HEK293 (cell line): ENCODE data around the gene AGO1.

Source experiments
- GLI4 ChIP-seq: fragments of 450-650 bp; formaldehyde crosslinking; IDR thresholded peaks from 2 replicates; pipeline ENCODE4 v1.5.1; 2016; ENCODE audit warnings: missing biosample characterization, missing genetic modification characterization
- HOXA7 ChIP-seq: sonication (generic); formaldehyde crosslinking; IDR thresholded peaks from 2 replicates; pipeline ENCODE4 v1.8.1; 2022; ENCODE audit warnings: missing genetic modification reagents, borderline replicate concordance
- MEIS1 ChIP-seq: sonication (generic); formaldehyde crosslinking; IDR thresholded peaks from 2 replicates; pipeline ENCODE4 v1.8.1; 2022; ENCODE audit warnings: missing genetic modification reagents, mild to moderate bottlenecking, borderline replicate concordance
- MYNN ChIP-seq: fragments of 450-650 bp; formaldehyde crosslinking; IDR thresholded peaks from 2 replicates; pipeline ENCODE4 v1.5.1; 2016; ENCODE audit warnings: missing biosample characterization, missing genetic modification characterization, borderline replicate concordance
- REPIN1 ChIP-seq: fragments of 450-650 bp; formaldehyde crosslinking; IDR thresholded peaks from 2 replicates; pipeline ENCODE4 v1.5.1; 2017; ENCODE audit warnings: missing biosample characterization, missing genetic modification characterization, low read depth
- SP7 ChIP-seq: fragments of 450-650 bp; formaldehyde crosslinking; IDR thresholded peaks from 2 replicates; pipeline ENCODE4 v1.5.1; 2016; ENCODE audit warnings: missing biosample characterization, missing genetic modification characterization
- WT1 ChIP-seq: fragments of 450-650 bp; formaldehyde crosslinking; IDR thresholded peaks from 2 replicates; pipeline ENCODE4 v1.5.1; 2016; ENCODE audit warnings: missing biosample characterization, missing genetic modification characterization
- ZBTB1 ChIP-seq: fragments of 450-650 bp; formaldehyde crosslinking; IDR thresholded peaks from 2 replicates; pipeline ENCODE4 v1.5.1; 2016; ENCODE audit warnings: missing biosample characterization, missing genetic modification characterization
- ZBTB8A ChIP-seq: fragments of 450-650 bp; formaldehyde crosslinking; IDR thresholded peaks from 2 replicates; pipeline ENCODE4 v1.5.1; 2016; ENCODE audit warnings: missing biosample characterization, missing genetic modification characterization
- ZFHX2 ChIP-seq: fragments of 450-650 bp; formaldehyde crosslinking; conservative IDR thresholded peaks from 2 replicates; pipeline ENCODE4 v1.5.1; 2016; ENCODE audit warnings: missing biosample characterization, missing genetic modification characterization
- ZFP41 ChIP-seq: fragments of 450-650 bp; formaldehyde crosslinking; IDR thresholded peaks from 2 replicates; pipeline ENCODE4 v1.5.1; 2016; ENCODE audit warnings: missing biosample characterization, missing genetic modification characterization, borderline replicate concordance
- ZNF184 ChIP-seq: fragments of 450-650 bp; IDR thresholded peaks from 2 replicates; pipeline ENCODE4 v1.5.1; 2018; ENCODE audit warnings: missing biosample characterization, mild to moderate bottlenecking, missing genetic modification characterization
- ZNF23 ChIP-seq: fragments of 450-650 bp; formaldehyde crosslinking; IDR thresholded peaks from 2 replicates; pipeline ENCODE4 v1.5.1; 2016; ENCODE audit warnings: missing biosample characterization, missing genetic modification characterization, borderline replicate concordance
- ZNF335 ChIP-seq: fragments of 450-650 bp; formaldehyde crosslinking; conservative IDR thresholded peaks from 2 replicates; pipeline ENCODE4 v1.5.1; 2016; ENCODE audit warnings: missing biosample characterization, missing genetic modification characterization
- ZNF350 ChIP-seq: fragments of 450-650 bp; formaldehyde crosslinking; IDR thresholded peaks from 2 replicates; pipeline ENCODE4 v1.5.0; 2017; ENCODE audit warnings: missing biosample characterization, mild to moderate bottlenecking, missing genetic modification characterization
- ZNF366 ChIP-seq: fragments of 450-650 bp; formaldehyde crosslinking; conservative IDR thresholded peaks from 2 replicates; pipeline ENCODE4 v1.5.1; 2016; ENCODE audit warnings: missing biosample characterization, missing genetic modification characterization
- ZNF426 ChIP-seq: fragments of 450-650 bp; formaldehyde crosslinking; IDR thresholded peaks from 2 replicates; pipeline ENCODE4 v1.5.1; 2017; ENCODE audit warnings: missing biosample characterization, missing genetic modification characterization, mild to moderate bottlenecking, inconsistent platforms, moderate library complexity
- ZNF600 ChIP-seq: fragments of 450-650 bp; formaldehyde crosslinking; IDR thresholded peaks from 2 replicates; pipeline ENCODE4 v1.5.1; 2016; ENCODE audit warnings: missing biosample characterization, missing genetic modification characterization
- ZNF610 ChIP-seq: fragments of 450-650 bp; formaldehyde crosslinking; IDR thresholded peaks from 2 replicates; pipeline ENCODE4 v1.5.1; 2016; ENCODE audit warnings: missing biosample characterization, missing genetic modification characterization, borderline replicate concordance
- ZSCAN30 ChIP-seq: fragments of 450-650 bp; IDR thresholded peaks from 2 replicates; pipeline ENCODE4 v1.5.1; 2018; ENCODE audit warnings: missing biosample characterization, mild to moderate bottlenecking, missing genetic modification characterization, moderate library complexity
- TF ChIP-seq, protein P1 (sequence below): fragments of 450-650 bp; formaldehyde crosslinking; IDR thresholded peaks from 2 replicates; pipeline ENCODE4 v1.5.1; 2016; ENCODE audit warnings: missing biosample characterization, missing genetic modification characterization
- TF ChIP-seq, protein P2 (sequence below): fragments of 450-650 bp; formaldehyde crosslinking; IDR thresholded peaks from 2 replicates; pipeline ENCODE4 v1.5.1; 2016; ENCODE audit warnings: missing biosample characterization, missing genetic modification characterization
- TF ChIP-seq, protein P3 (sequence below): fragments of 450-650 bp; formaldehyde crosslinking; IDR thresholded peaks from 2 replicates; pipeline ENCODE4 v1.5.1; 2016; ENCODE audit warnings: missing biosample characterization, missing genetic modification characterization
- TF ChIP-seq, protein P4 (sequence below): fragments of 450-650 bp; formaldehyde crosslinking; IDR thresholded peaks from 2 replicates; pipeline ENCODE4 v1.5.1; 2016; ENCODE audit warnings: missing biosample characterization, missing genetic modification characterization, borderline replicate concordance
- TF ChIP-seq, protein P5 (sequence below): fragments of 450-650 bp; formaldehyde crosslinking; IDR thresholded peaks from 2 replicates; pipeline ENCODE4 v1.5.1; 2017; ENCODE audit warnings: missing biosample characterization, missing genetic modification characterization
- TF ChIP-seq, protein P6 (sequence below): fragments of 450-650 bp; formaldehyde crosslinking; IDR thresholded peaks from 2 replicates; pipeline ENCODE4; 2016; ENCODE audit warnings: missing biosample characterization, missing genetic modification characterization

AGO1 gene

DNA sequence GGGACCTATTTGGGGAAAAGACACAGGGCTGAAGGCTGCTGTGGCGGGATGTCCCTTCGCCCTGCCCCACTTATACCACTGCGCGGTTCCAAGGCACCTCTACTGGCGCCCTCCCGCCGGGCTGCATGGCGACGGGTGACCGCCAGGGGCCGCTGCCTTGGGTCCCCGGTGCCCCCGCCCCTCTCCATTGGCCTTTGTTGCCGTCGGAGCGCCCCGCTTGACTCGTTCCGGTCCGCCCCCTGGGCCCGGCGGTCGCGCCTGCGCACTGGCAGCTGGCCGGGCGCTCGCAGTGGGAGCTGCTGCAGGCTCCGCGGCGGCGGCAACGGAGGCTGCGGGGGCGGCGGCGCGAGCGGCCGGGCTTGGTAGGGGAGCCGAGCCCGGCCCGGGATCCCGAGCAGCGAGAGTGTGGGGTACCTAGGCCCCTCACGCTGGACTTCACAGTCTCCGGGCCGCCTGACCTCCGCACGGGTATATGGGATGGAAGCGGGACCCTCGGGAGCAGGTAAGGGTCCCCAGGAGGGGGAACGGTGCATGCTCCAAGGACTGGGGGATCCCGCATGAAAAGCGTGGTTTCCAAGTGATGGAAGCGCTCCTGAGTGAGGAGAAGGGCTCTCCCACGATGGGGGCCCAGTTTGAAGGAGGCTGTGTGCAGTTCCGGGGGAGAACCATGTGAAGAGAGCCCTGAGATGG lies at the start of gene AGO1 (continued):
- TF ChIP-seq, protein P1, sequence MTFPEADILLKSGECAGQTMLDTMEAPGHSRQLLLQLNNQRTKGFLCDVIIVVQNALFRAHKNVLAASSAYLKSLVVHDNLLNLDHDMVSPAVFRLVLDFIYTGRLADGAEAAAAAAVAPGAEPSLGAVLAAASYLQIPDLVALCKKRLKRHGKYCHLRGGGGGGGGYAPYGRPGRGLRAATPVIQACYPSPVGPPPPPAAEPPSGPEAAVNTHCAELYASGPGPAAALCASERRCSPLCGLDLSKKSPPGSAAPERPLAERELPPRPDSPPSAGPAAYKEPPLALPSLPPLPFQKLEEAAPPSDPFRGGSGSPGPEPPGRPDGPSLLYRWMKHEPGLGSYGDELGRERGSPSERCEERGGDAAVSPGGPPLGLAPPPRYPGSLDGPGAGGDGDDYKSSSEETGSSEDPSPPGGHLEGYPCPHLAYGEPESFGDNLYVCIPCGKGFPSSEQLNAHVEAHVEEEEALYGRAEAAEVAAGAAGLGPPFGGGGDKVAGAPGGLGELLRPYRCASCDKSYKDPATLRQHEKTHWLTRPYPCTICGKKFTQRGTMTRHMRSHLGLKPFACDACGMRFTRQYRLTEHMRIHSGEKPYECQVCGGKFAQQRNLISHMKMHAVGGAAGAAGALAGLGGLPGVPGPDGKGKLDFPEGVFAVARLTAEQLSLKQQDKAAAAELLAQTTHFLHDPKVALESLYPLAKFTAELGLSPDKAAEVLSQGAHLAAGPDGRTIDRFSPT (tag by site-specific recombination): no peak
- TF ChIP-seq ZBTB8A (peak; percentile 44), ZFP41 (no peak), ZNF23 (tag by site-specific recombination) (no peak), ZNF600 (tag by site-specific recombination) (no peak), ZBTB1 (tag by site-specific recombination) (no peak), WT1 (tag by site-specific recombination) (no peak), ZNF610 (tag by site-specific recombination) (peak; percentile 78; the same call in 1 of the 2 replicates), ZNF366 (tag by site-specific recombination) (no peak), ZNF426 (tag by site-specific recombination) (no peak), MYNN (no peak), ZNF184 (0 out of 2 replicates have a peak, but pooled peaks have one; percentile 51), ZSCAN30 (tag by site-specific recombination) (peak; percentile 63), REPIN1 (tag by site-specific recombination) (no peak), ZFHX2 (tag by site-specific recombination) (no peak), SP7 (tag by site-specific recombination) (peak; percentile 55), ZNF350 (tag by site-specific recombination) (no peak), ZNF335 (tag by site-specific recombination) (no peak), HOXA7 (CRISPR knock-in tag) (no peak), GLI4 (tag by site-specific recombination) (no peak), MEIS1 (CRISPR knock-in tag) (no peak)
- TF ChIP-seq, protein P2, sequence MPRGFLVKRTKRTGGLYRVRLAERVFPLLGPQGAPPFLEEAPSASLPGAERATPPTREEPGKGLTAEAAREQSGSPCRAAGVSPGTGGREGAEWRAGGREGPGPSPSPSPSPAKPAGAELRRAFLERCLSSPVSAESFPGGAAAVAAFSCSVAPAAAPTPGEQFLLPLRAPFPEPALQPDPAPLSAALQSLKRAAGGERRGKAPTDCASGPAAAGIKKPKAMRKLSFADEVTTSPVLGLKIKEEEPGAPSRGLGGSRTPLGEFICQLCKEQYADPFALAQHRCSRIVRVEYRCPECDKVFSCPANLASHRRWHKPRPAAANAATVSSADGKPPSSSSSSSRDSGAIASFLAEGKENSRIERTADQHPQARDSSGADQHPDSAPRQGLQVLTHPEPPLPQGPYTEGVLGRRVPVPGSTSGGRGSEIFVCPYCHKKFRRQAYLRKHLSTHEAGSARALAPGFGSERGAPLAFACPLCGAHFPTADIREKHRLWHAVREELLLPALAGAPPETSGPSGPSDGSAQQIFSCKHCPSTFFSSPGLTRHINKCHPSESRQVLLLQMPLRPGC (tag by site-specific recombination): no peak
- TF ChIP-seq, protein P3, sequence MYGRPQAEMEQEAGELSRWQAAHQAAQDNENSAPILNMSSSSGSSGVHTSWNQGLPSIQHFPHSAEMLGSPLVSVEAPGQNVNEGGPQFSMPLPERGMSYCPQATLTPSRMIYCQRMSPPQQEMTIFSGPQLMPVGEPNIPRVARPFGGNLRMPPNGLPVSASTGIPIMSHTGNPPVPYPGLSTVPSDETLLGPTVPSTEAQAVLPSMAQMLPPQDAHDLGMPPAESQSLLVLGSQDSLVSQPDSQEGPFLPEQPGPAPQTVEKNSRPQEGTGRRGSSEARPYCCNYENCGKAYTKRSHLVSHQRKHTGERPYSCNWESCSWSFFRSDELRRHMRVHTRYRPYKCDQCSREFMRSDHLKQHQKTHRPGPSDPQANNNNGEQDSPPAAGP (tag by site-specific recombination): peak; percentile 60; the same call in 1 of the 2 replicates
- TF ChIP-seq, protein P4, sequence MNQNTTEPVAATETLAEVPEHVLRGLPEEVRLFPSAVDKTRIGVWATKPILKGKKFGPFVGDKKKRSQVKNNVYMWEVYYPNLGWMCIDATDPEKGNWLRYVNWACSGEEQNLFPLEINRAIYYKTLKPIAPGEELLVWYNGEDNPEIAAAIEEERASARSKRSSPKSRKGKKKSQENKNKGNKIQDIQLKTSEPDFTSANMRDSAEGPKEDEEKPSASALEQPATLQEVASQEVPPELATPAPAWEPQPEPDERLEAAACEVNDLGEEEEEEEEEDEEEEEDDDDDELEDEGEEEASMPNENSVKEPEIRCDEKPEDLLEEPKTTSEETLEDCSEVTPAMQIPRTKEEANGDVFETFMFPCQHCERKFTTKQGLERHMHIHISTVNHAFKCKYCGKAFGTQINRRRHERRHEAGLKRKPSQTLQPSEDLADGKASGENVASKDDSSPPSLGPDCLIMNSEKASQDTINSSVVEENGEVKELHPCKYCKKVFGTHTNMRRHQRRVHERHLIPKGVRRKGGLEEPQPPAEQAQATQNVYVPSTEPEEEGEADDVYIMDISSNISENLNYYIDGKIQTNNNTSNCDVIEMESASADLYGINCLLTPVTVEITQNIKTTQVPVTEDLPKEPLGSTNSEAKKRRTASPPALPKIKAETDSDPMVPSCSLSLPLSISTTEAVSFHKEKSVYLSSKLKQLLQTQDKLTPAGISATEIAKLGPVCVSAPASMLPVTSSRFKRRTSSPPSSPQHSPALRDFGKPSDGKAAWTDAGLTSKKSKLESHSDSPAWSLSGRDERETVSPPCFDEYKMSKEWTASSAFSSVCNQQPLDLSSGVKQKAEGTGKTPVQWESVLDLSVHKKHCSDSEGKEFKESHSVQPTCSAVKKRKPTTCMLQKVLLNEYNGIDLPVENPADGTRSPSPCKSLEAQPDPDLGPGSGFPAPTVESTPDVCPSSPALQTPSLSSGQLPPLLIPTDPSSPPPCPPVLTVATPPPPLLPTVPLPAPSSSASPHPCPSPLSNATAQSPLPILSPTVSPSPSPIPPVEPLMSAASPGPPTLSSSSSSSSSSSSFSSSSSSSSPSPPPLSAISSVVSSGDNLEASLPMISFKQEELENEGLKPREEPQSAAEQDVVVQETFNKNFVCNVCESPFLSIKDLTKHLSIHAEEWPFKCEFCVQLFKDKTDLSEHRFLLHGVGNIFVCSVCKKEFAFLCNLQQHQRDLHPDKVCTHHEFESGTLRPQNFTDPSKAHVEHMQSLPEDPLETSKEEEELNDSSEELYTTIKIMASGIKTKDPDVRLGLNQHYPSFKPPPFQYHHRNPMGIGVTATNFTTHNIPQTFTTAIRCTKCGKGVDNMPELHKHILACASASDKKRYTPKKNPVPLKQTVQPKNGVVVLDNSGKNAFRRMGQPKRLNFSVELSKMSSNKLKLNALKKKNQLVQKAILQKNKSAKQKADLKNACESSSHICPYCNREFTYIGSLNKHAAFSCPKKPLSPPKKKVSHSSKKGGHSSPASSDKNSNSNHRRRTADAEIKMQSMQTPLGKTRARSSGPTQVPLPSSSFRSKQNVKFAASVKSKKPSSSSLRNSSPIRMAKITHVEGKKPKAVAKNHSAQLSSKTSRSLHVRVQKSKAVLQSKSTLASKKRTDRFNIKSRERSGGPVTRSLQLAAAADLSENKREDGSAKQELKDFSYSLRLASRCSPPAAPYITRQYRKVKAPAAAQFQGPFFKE (tag by site-specific recombination): no peak
- TF ChIP-seq, protein P5, sequence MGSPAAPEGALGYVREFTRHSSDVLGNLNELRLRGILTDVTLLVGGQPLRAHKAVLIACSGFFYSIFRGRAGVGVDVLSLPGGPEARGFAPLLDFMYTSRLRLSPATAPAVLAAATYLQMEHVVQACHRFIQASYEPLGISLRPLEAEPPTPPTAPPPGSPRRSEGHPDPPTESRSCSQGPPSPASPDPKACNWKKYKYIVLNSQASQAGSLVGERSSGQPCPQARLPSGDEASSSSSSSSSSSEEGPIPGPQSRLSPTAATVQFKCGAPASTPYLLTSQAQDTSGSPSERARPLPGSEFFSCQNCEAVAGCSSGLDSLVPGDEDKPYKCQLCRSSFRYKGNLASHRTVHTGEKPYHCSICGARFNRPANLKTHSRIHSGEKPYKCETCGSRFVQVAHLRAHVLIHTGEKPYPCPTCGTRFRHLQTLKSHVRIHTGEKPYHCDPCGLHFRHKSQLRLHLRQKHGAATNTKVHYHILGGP (tag by site-specific recombination): no peak
- TF ChIP-seq, protein P6, sequence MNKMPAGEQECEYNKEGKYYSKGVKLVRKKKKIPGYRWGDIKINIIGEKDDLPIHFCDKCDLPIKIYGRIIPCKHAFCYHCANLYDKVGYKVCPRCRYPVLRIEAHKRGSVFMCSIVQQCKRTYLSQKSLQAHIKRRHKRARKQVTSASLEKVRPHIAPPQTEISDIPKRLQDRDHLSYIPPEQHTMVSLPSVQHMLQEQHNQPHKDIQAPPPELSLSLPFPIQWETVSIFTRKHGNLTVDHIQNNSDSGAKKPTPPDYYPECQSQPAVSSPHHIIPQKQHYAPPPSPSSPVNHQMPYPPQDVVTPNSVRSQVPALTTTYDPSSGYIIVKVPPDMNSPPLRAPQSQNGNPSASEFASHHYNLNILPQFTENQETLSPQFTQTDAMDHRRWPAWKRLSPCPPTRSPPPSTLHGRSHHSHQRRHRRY (tag by site-specific recombination): no peak
